Neutrophil (primary cell): ENCODE results near the gene ZNF578.
"Not testable (repeated sequence)": the region's sequence is repeated elsewhere in the genome, so short reads cannot be mapped to it uniquely, and the experiment has no call there.

Source experiments
- H3K27ac ChIP-seq: fragments of 200-600 bp; sonication (generic); 2 replicates; pipeline ENCODE4 v1.5.1; 2016; ENCODE audit warnings: mild to moderate bottlenecking, moderate library complexity
- H3K27me3 ChIP-seq: fragments of 200-600 bp; sonication (generic); 2 replicates; pipeline ENCODE4 v1.6.0; 2016; ENCODE audit warnings: mild to moderate bottlenecking
- H3K36me3 ChIP-seq: fragments of 200-600 bp; sonication (generic); 2 replicates; pipeline ENCODE4 v1.5.1; 2017
- H3K4me1 ChIP-seq, 2 experiments: fragments of 200-600 bp in 1 of 2; sonication (generic) in 1 of 2; 1 replicate in 1 of 2; 2 replicates in 1 of 2; pipeline versions ENCODE4 v1.5.1 to v1.6.1; 2013 to 2016; ENCODE audit warnings: low read depth in 1 of 2, low read length in 1 of 2, mild to moderate bottlenecking in 1 of 2, moderate library complexity in 1 of 2; ENCODE audit not compliant: control insufficient read depth in 1 of 2, insufficient read depth in 1 of 2
- H3K4me3 ChIP-seq, 2 experiments: fragments of 200-600 bp in 1 of 2; sonication (generic) in 1 of 2; 1 replicate in 1 of 2; 2 replicates in 1 of 2; pipeline ENCODE4 v1.5.1; 2013 to 2016; ENCODE audit warnings: low read depth in 1 of 2, low read length in 1 of 2, mild to moderate bottlenecking in 1 of 2, moderate library complexity in 1 of 2
- H3K9me3 ChIP-seq: fragments of 200-600 bp; sonication (generic); 2 replicates; pipeline ENCODE4 v1.5.1; 2016
- TF ChIP-seq, protein P1 (sequence below): fragments of 200-600 bp; sonication (generic); IDR thresholded peaks from 2 replicates; pipeline ENCODE4 v1.5.1; 2016; ENCODE audit warnings: antibody characterized with exemption

Gene ZNF578

DNA sequence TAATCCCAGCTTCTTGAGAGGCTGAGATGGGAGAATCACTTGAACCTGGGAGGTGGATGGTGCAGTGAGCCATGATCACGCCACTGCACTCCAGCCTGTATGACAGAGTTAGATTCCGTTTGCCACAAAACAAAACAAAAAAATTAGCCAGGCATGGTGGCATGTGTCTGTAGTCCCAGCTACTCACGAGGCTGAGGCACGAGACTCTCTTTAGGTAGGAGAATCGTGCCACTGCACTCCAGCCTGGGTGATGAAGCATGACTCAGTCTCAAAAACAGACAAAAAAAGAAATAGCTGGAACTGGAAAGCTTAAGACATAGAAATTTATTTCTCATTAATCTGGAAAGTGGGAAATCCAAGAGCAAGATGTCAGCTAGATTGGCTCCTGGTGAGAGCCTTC lies 53.9 kb downstream of the ZNF578 start:
- Histone ChIP-seq H3K4me1 (no peaks in the 10 kb centered on the region), H3K36me3 (no peaks in the 10 kb centered on the region), H3K27ac (no peak overlapping the region), H3K4me3 (no peak overlapping the region), H3K9me3 (no peaks in the 10 kb centered on the region), H3K27me3 (no peaks in the 10 kb centered on the region)
- TF ChIP-seq, protein P1, sequence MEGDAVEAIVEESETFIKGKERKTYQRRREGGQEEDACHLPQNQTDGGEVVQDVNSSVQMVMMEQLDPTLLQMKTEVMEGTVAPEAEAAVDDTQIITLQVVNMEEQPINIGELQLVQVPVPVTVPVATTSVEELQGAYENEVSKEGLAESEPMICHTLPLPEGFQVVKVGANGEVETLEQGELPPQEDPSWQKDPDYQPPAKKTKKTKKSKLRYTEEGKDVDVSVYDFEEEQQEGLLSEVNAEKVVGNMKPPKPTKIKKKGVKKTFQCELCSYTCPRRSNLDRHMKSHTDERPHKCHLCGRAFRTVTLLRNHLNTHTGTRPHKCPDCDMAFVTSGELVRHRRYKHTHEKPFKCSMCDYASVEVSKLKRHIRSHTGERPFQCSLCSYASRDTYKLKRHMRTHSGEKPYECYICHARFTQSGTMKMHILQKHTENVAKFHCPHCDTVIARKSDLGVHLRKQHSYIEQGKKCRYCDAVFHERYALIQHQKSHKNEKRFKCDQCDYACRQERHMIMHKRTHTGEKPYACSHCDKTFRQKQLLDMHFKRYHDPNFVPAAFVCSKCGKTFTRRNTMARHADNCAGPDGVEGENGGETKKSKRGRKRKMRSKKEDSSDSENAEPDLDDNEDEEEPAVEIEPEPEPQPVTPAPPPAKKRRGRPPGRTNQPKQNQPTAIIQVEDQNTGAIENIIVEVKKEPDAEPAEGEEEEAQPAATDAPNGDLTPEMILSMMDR = no peak

DNA sequence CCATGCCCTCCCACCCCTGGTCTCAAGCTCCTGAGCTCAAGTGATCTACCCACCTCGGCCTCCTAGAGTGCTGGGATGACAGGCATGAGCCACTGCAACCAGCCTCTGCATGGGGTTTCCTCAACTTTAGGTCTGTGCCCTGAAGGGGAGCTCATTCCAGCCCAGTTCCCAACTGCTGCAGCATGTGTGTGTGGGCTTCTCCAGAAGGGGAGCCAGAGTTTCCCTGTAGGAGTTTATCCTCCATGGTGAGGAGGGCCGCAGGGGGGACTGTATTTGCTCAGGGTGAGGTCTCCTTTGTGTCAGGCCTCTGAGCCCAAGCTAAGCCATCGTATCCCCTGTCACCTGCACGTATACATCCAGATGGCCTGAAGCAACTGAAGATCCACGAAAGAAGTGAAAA lies 62.8 kb downstream of the ZNF578 start:
- Histone ChIP-seq H3K4me1 (no peaks in the 10 kb centered on the region), H3K27ac (no peak overlapping the region), H3K4me3 (no peak overlapping the region), H3K36me3 (no peaks in the 10 kb centered on the region), H3K27me3 (no peaks in the 10 kb centered on the region), H3K9me3 (no peaks in the 10 kb centered on the region)
- TF ChIP-seq, protein P1 = no peak

DNA sequence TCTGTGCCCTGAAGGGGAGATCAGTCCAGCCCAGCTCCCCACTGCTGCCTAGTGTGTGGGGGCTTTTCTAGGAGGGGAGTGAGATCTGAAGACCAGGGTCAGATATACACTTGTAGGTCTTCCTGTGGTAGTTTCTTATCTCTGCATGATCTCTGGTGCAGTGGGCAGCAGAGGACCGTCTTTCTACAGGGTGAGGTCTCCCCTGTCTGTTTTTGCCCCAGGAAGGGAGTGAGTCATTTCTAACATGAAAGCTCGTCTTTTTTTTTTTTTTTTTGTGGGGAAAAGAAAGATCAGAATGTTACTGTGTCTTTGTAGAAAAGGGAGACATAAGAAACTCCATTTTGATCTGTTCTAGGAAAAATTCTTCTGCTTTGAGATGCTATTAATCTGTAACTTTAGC lies 65.3 kb downstream of the ZNF578 start:
- peaks cover 6% of the 10 kb centered on the region for H3K9me3 ChIP-seq
- H3K36me3 ChIP-seq = no peaks in the 10 kb centered on the region
- H3K27ac ChIP-seq = no peak overlapping the region
- H3K27me3 ChIP-seq = no peaks in the 10 kb centered on the region
- H3K4me3 ChIP-seq = no peak overlapping the region
- TF ChIP-seq, protein P1 = no peak
- no peaks in the 10 kb centered on the region for H3K4me1 ChIP-seq

DNA sequence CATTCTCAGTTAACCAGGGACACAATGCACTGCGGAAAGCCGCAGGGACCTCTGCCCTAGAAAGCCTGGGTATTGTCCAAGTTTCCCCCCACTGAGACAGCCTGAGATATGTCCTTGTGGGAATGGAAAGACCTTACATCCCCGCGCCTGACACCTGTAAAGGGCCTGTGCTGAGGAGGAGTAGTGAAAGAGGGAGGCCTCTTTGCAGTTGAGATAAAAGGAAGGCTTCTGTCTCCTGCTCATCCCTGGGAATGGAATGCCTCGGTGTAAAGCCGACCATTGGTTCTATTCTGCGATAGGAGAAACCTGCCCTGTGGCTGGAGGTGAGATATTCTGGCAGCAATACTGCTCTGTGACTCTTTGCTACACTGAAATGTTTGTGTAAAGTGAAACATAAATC lies 65.8 kb downstream of the ZNF578 start:
- H3K27me3 ChIP-seq, H3K4me3 ChIP-seq, H3K36me3 ChIP-seq, H3K4me1 ChIP-seq, H3K9me3 ChIP-seq, H3K27ac ChIP-seq: not testable (repeated sequence)

DNA sequence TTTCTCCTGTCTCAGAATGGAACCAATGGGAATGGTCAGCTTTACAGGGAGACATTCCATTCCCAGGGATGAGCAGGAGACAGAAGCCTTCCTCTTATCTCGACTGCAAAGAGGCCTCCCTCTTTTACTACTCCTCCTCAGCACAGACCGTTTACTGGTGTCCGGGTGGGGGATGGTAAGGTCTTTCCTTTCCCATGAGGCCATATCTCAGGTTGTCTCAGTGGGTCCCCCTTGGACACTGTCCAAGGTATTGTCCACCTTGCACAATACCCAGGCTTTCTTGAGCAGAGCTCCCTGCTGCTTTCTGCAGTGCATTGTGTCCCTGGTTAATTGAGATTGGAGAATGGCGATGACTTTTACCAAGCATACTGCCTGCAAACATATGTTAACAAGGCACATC lies 66.7 kb downstream of the ZNF578 start:
- no peaks in the 10 kb centered on the region for H3K4me1 ChIP-seq
- H3K4me3 ChIP-seq = no peak overlapping the region
- peaks cover 12% of the 10 kb centered on the region for H3K9me3 ChIP-seq
- H3K27me3 ChIP-seq = no peaks in the 10 kb centered on the region
- H3K36me3 ChIP-seq = no peaks in the 10 kb centered on the region
- TF ChIP-seq, protein P1 = no peak
- H3K27ac ChIP-seq = no peak overlapping the region

DNA sequence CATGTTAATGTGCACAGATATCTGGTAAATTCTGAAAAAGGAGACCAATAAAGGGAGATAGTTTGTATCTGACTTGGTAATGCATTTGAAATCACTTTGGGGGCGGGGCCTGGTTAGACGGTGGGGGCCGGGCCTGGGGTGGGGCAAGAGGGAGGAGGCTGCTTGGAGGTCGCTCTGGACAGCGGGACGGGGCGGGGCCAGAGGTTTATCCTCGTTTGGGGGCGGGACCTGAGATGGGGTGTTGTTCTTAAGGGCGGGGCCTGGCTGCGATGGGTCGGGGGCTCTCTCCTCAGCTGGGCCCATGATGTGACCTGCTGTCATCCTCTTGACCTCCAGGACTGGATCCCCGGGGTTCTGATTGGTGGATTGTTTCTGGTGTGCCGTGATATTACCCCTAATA lies 69.2 kb downstream of the ZNF578 start:
- Histone ChIP-seq H3K36me3 (no peaks in the 10 kb centered on the region), H3K4me1 (peaks cover 7 to 10% of the 10 kb centered on the region in 2 experiments), H3K27me3 (no peaks in the 10 kb centered on the region), H3K9me3 (peaks cover 12% of the 10 kb centered on the region), H3K4me3 (no peak overlapping the region), H3K27ac (no peak overlapping the region)
- TF ChIP-seq, protein P1 = no peak
